ENCODE measurements around the gene PLA2G2F.

PLA2G2F gene

DNA sequence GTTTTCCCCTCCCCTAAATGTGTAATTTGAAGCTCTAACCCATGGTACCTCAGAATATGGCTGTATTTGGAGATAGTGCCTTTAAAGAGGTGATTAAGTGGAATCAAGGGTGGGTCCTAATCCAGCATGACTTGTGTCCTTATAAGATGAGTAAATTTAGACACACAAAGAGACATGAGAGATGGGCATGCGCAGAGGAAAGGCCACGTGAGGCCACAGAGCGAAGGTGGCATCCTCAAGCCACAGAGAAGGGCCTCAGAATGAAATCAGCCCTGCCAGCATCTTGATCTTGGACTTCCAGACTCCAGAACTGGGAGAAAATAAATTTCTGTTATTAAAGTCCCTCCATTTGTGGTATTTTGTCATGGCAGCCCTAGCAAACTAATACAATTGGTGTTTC, 2.9 kb upstream of the PLA2G2F start:
- Histone ChIP-seq H3K27ac (ENCODE audit: low read depth, low read length) (no peak overlapping the region), H3K4me3 (ENCODE audit: insufficient read depth, low read length, poor library complexity, severe bottlenecking) (no peak overlapping the region), H3F3A (ENCODE audit: insufficient read depth) (no peaks in the 10 kb centered on the region), H2AFZ (ENCODE audit: low read depth, low read length, severe bottlenecking) (no peak overlapping the region), H3K4me2 (ENCODE audit: low read depth, low read length, poor library complexity, severe bottlenecking) (no peak overlapping the region), H3K36me3 (ENCODE audit: low read length) (no peaks in the 10 kb centered on the region), H3K9me2 (replicated peaks; ENCODE audit: insufficient read depth, low read length) (no peaks in the 10 kb centered on the region), H3K9ac (ENCODE audit: low read length) (no peak overlapping the region), H4K20me1 (ENCODE audit: low read depth, low read length) (no peaks in the 10 kb centered on the region), H3K9me3 (ENCODE audit: insufficient read depth, low read length) (no peaks in the 10 kb centered on the region), H3K79me2 (ENCODE audit: insufficient read depth, low read length) (no peaks in the 10 kb centered on the region), H3K27me3 (ENCODE audit: low read length) (no peaks in the 10 kb centered on the region)
- TF ChIP-seq EZH2phosphoT487 (conservative IDR thresholded peaks at IDR 0.05; ENCODE audit: low read length) (no peak), CTCF (IDR thresholded peaks at IDR 0.05; ENCODE audit: insufficient read depth, low read length, poor library complexity, severe bottlenecking) (no peak)

- H3K9me3 ChIP-seq (ENCODE audit: insufficient read depth, low read length) = no peaks in the 10 kb centered on the region
- no peaks in the 10 kb centered on the region for H3K9me2 ChIP-seq (replicated peaks; ENCODE audit: insufficient read depth, low read length)
- no peaks in the 10 kb centered on the region for H3K79me2 ChIP-seq (ENCODE audit: insufficient read depth, low read length)
- TF ChIP-seq CTCF (IDR thresholded peaks at IDR 0.05; ENCODE audit: insufficient read depth, low read length, poor library complexity, severe bottlenecking) (no peak), EZH2phosphoT487 (conservative IDR thresholded peaks at IDR 0.05; ENCODE audit: low read length) (no peak)
- no peak overlapping the region for H3K4me3 ChIP-seq (ENCODE audit: insufficient read depth, low read length, poor library complexity, severe bottlenecking)
- H4K20me1 ChIP-seq (ENCODE audit: low read depth, low read length) = no peaks in the 10 kb centered on the region
- no peaks in the 10 kb centered on the region for H3K36me3 ChIP-seq (ENCODE audit: low read length)
- no peak overlapping the region for H3K27ac ChIP-seq (ENCODE audit: low read depth, low read length)
- H3K4me2 ChIP-seq (ENCODE audit: low read depth, low read length, poor library complexity, severe bottlenecking) = no peak overlapping the region
- H3K9ac ChIP-seq (ENCODE audit: low read length) = no peak overlapping the region
- H2AFZ ChIP-seq (ENCODE audit: low read depth, low read length, severe bottlenecking) = no peak overlapping the region
- no peaks in the 10 kb centered on the region for H3K27me3 ChIP-seq (ENCODE audit: low read length)
- no peaks in the 10 kb centered on the region for H3F3A ChIP-seq (ENCODE audit: insufficient read depth)
These were observed 2.1 kb upstream of the PLA2G2F start for GRCh38 chr1:20137055-20137454.

- no peaks in the 10 kb centered on the region for H3K27me3 ChIP-seq (ENCODE audit: low read length)
- no peak overlapping the region for H2AFZ ChIP-seq (ENCODE audit: low read depth, low read length, severe bottlenecking)
- no peak overlapping the region for H3K4me2 ChIP-seq (ENCODE audit: low read depth, low read length, poor library complexity, severe bottlenecking)
- H3K9me2 ChIP-seq (replicated peaks; ENCODE audit: insufficient read depth, low read length) = no peaks in the 10 kb centered on the region
- no peak overlapping the region for H3K4me3 ChIP-seq (ENCODE audit: insufficient read depth, low read length, poor library complexity, severe bottlenecking)
- H3K79me2 ChIP-seq (ENCODE audit: insufficient read depth, low read length) = no peaks in the 10 kb centered on the region
- no peak for TF ChIP-seq EZH2phosphoT487 (conservative IDR thresholded peaks at IDR 0.05; ENCODE audit: low read length)
- no peak for TF ChIP-seq CTCF (IDR thresholded peaks at IDR 0.05; ENCODE audit: insufficient read depth, low read length, poor library complexity, severe bottlenecking)
- H3K36me3 ChIP-seq (ENCODE audit: low read length) = no peaks in the 10 kb centered on the region
- no peaks in the 10 kb centered on the region for H4K20me1 ChIP-seq (ENCODE audit: low read depth, low read length)
- H3K9ac ChIP-seq (ENCODE audit: low read length) = no peak overlapping the region
- H3K9me3 ChIP-seq (ENCODE audit: insufficient read depth, low read length) = no peaks in the 10 kb centered on the region
- H3F3A ChIP-seq (ENCODE audit: insufficient read depth) = no peaks in the 10 kb centered on the region
- H3K27ac ChIP-seq (ENCODE audit: low read depth, low read length) = no peak overlapping the region
These were observed 1.5 kb upstream of the PLA2G2F start for GRCh38 chr1:20137604-20138003.

DNA sequence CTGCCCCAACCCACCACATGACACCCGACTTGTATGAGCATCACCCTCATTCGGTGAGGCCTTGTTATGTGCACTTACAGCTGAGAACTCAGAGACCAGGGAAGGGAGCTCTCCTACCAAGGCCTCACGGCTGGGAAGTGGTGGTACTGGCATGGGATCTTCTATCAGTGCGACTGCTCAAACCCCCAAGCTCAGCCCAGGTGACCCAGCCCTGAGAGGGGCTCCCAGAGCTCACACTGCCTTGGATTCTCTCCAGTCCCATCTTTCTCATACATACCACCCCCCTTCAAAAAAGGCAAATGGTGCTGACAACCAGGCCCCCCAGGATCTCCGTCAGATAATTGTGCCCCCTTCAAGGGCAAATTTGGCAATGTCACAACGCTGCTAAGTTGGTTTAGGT, 777 bp upstream of the PLA2G2F start:
- Histone ChIP-seq H3K4me2 (ENCODE audit: low read depth, low read length, poor library complexity, severe bottlenecking) (no peak overlapping the region), H3K36me3 (ENCODE audit: low read length) (no peaks in the 10 kb centered on the region), H3K4me3 (ENCODE audit: insufficient read depth, low read length, poor library complexity, severe bottlenecking) (no peak overlapping the region), H2AFZ (ENCODE audit: low read depth, low read length, severe bottlenecking) (no peak overlapping the region), H3K9ac (ENCODE audit: low read length) (no peak overlapping the region), H3K9me3 (ENCODE audit: insufficient read depth, low read length) (no peaks in the 10 kb centered on the region), H4K20me1 (ENCODE audit: low read depth, low read length) (no peaks in the 10 kb centered on the region), H3K27me3 (ENCODE audit: low read length) (no peaks in the 10 kb centered on the region), H3K9me2 (replicated peaks; ENCODE audit: insufficient read depth, low read length) (no peaks in the 10 kb centered on the region), H3K27ac (ENCODE audit: low read depth, low read length) (no peak overlapping the region), H3K79me2 (ENCODE audit: insufficient read depth, low read length) (no peaks in the 10 kb centered on the region), H3F3A (ENCODE audit: insufficient read depth) (no peaks in the 10 kb centered on the region)
- no peak for TF ChIP-seq CTCF (IDR thresholded peaks at IDR 0.05; ENCODE audit: insufficient read depth, low read length, poor library complexity, severe bottlenecking)
- TF ChIP-seq EZH2phosphoT487 (conservative IDR thresholded peaks at IDR 0.05; ENCODE audit: low read length) = no peak
